ENCODE results near the gene CD44. TPM values are rescaled to one million over a fixed set of nuclear protein-coding genes. Genes with fewer than 3 reads are reported as not detected.
"Not testable (repeated sequence)": the region's sequence is repeated elsewhere in the genome, so short reads cannot be mapped to it uniquely, and the experiment has no call there.

The CD44 gene
- total RNA-seq (100 to 1,000 TPM in 1 of 10 donors, 10 to 100 TPM in 9; 18.9 to 104 (median 27.1) TPM), polyA plus RNA-seq (10 to 100 TPM in 1 of 2 donors, 1 to 10 TPM in 1; 7.0 to 18.8 TPM)
- long read RNA-seq, donor 1, full-length matches to known transcripts, result 8 of 21 reads
- long read RNA-seq, donor 1, partial matches to known transcripts, result 1 of 21 reads
- long read RNA-seq, donor 1, other reads (novel, unspliced or antisense), result 12 of 21 reads
- long read RNA-seq, donor 2, full-length matches to known transcripts, result 6 of 17 reads
- long read RNA-seq, donor 2, partial matches to known transcripts, result 1 of 17 reads
- long read RNA-seq, donor 2, other reads (novel, unspliced or antisense), result 10 of 17 reads
- long read RNA-seq, donor 3, full-length matches to known transcripts, result 22 of 30 reads
- long read RNA-seq, donor 3, partial matches to known transcripts, result 1 of 30 reads
- long read RNA-seq, donor 3, other reads (novel, unspliced or antisense), result 7 of 30 reads

GRCh38 chr11:35138943-35139721 lies at the start of gene CD44:
CD44 (plus strand) TSS chr11:35139171; CDS start chr11:35139304, 133 bp downstream.
- no peaks in the 10 kb centered on the region for H3K27me3 ChIP-seq
- peak within 1 kb of the TSS; percentile 54 to 94 (median 76) for H3K4me3 ChIP-seq
- H3K27ac ChIP-seq, result peak within 1 kb of the TSS; percentile 17 to 98 (median 84)
- intact Hi-C loops (cut with DNase I), result loop anchor here in 2 of 10 donors (10.0 kb wide), 1 partner anchor 54 kb away; no protein-coding TSS in a partner anchor
- 1% methylated on average over 55 of the region's 55 CpGs for WGBS, 2 donors
- ATAC-seq (peak; percentile 77 to 83 (median 81)), DNase-seq (peak; percentile 55 to 65)
- no peaks in the 10 kb centered on the region for H3K9me3 ChIP-seq
- peaks cover 0 to 58% (median 13%) of the 10 kb centered on the region in 9 donors for H3K4me1 ChIP-seq
- TF ChIP-seq CTCF (IDR thresholded peaks at IDR 0.05), result no peak
- peaks cover 0 to 18% (median 0%) of the 10 kb centered on the region in 9 donors for H3K36me3 ChIP-seq

DNA sequence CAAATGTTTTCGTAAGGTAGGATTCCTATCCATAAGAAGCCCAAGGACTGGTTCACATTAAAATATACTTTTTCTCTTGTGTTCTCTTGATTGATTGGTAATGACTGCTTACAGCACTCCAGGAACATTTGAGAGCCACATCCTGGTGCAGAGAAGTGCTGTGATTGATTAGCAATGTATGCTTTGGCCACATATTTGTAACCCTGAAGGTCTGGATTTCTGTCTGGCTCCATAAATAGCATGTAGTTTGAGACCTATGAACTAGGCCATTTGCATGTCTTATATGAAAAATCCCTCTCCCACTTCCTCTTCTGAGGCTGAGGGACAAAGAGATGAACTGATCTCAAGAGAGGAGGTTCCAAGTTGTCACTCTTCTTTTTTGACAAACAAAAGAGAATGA lies 49.3 kb upstream of the CD44 start:
- intact Hi-C loops (cut with DNase I), result loop anchor here in 3 of 10 donors (5.0 to 10.0 kb wide), 2 partner anchors 45 to 68 kb away; partner anchors contain the start of gene CD44 (in 2 of the 3)
- Histone ChIP-seq H3K4me1 (peaks cover 5 to 45% (median 39%) of the 10 kb centered on the region in 9 donors), H3K36me3 (no peaks in the 10 kb centered on the region), H3K27ac (no peak overlapping the region), H3K4me3 (no peak overlapping the region), H3K9me3 (peaks cover 0 to under 1% (median 0%) of the 10 kb centered on the region in 11 donors), H3K27me3 (no peaks in the 10 kb centered on the region)
- no peak for TF ChIP-seq CTCF (IDR thresholded peaks at IDR 0.05)
- DNase-seq (no peak), ATAC-seq (no peak)
- WGBS, 2 donors, result 97 to 100% methylated on average over 1 of the region's 1 CpG

GRCh38 chr11:35090125-35090524 lies 48.8 kb upstream of the CD44 start:
- DNase-seq (no peak), ATAC-seq (no peak)
- TF ChIP-seq CTCF (IDR thresholded peaks at IDR 0.05), result no peak
- WGBS, 2 donors, result 83 to 95% methylated on average over 4 of the region's 4 CpGs
- Histone ChIP-seq H3K9me3 (peaks cover 0 to 5% (median 0%) of the 10 kb centered on the region in 11 donors), H3K4me3 (no peak overlapping the region), H3K27ac (no peak overlapping the region), H3K27me3 (no peaks in the 10 kb centered on the region), H3K36me3 (no peaks in the 10 kb centered on the region), H3K4me1 (peaks cover 5 to 41% (median 35%) of the 10 kb centered on the region in 9 donors)
- intact Hi-C loops (cut with DNase I), result no loop called here

- H3K36me3 ChIP-seq; H3K4me3 ChIP-seq; H3K27me3 ChIP-seq; intact Hi-C loops (cut with DNase I); DNase-seq; H3K27ac ChIP-seq; ATAC-seq: not testable (repeated sequence)
- H3K9me3 ChIP-seq, result peaks cover 0 to 11% (median 0%) of the 10 kb centered on the region in 11 donors
- WGBS, 2 donors, result 79 to 84% methylated on average over 6 of the region's 6 CpGs
- peaks cover 5 to 32% (median 28%) of the 10 kb centered on the region in 9 donors for H3K4me1 ChIP-seq
Measured at GRCh38 chr11:35090991-35091390, 48.0 kb upstream of the CD44 start.
